HG03565 (cell line): Measurements from ENCODE around the gene HDAC4.

Experiments
- ATAC-seq: cut with Tn5 transposase; IDR thresholded peaks from one replicate; pipeline ENCODE4 v1.9.1; 2021; ENCODE audit warnings: mild to moderate bottlenecking, moderate library complexity; ENCODE audit not compliant: unreplicated experiment

HDAC4 gene

GRCh38 chr2:239211396-239212094 lies 189.3 kb downstream of the HDAC4 start:
- no peak for ATAC-seq

GRCh38 chr2:239209783-239210182 lies 191.0 kb downstream of the HDAC4 start:
- ATAC-seq, result no peak

- ATAC-seq, result no peak
Measured at GRCh38 chr2:239208465-239209180, 192.2 kb downstream of the HDAC4 start.

GRCh38 chr2:239206851-239207250 lies 194.0 kb downstream of the HDAC4 start:
- ATAC-seq, result no peak

- ATAC-seq, result no peak
Measured at GRCh38 chr2:239206042-239206441, 194.8 kb downstream of the HDAC4 start.

GRCh38 chr2:239204876-239205468 lies 195.8 kb downstream of the HDAC4 start:
- no peak for ATAC-seq

- ATAC-seq, result no peak
Measured at GRCh38 chr2:239204136-239204875, 196.5 kb downstream of the HDAC4 start.

GRCh38 chr2:239203443-239204135 lies 197.2 kb downstream of the HDAC4 start:
- ATAC-seq, result no peak

- ATAC-seq, result no peak
Measured at GRCh38 chr2:239202836-239203235, 198.0 kb downstream of the HDAC4 start.

GRCh38 chr2:239202343-239202742 lies 198.5 kb downstream of the HDAC4 start:
- ATAC-seq, result no peak

- ATAC-seq, result no peak
Measured at GRCh38 chr2:239201884-239202283, 198.9 kb downstream of the HDAC4 start.

- no peak for ATAC-seq
Measured at GRCh38 chr2:239201531-239201876, 199.3 kb downstream of the HDAC4 start.

- ATAC-seq, result no peak
Measured at GRCh38 chr2:239200646-239201530, 199.9 kb downstream of the HDAC4 start.

GRCh38 chr2:239199041-239199768 lies 201.6 kb downstream of the HDAC4 start:
- ATAC-seq, result no peak

GRCh38 chr2:239198221-239198620 lies 202.6 kb downstream of the HDAC4 start:
- no peak for ATAC-seq

- ATAC-seq, result no peak
Measured at GRCh38 chr2:239197146-239197545, 203.7 kb downstream of the HDAC4 start.

GRCh38 chr2:239196474-239197021 lies 204.3 kb downstream of the HDAC4 start:
- ATAC-seq, result no peak

- ATAC-seq, result no peak
Measured at GRCh38 chr2:239195992-239196391, 204.8 kb downstream of the HDAC4 start.

GRCh38 chr2:239195318-239195871 lies 205.4 kb downstream of the HDAC4 start:
- ATAC-seq, result no peak
